ENCODE results near the gene USP47.
"Not testable (repeated sequence)": the region's sequence is repeated elsewhere in the genome, so short reads cannot be mapped to it uniquely, and the experiment has no call there.

USP47 gene

GRCh38 chr11:11814614-11815452, 26.9 kb upstream of the USP47 start:
- Histone ChIP-seq H3K36me3 (replicated peaks) (no peaks in the 10 kb centered on the region), H3K27me3 (ENCODE audit: low read depth) (peaks cover 10% of the 10 kb centered on the region), H3K4me3 (no peak overlapping the region), H3K9me3 (no peaks in the 10 kb centered on the region), H3K4me1 (peaks cover 5% of the 10 kb centered on the region; the same call in 1 of the 2 replicates)
- DNase-seq (ENCODE audit: low spot score in 2 of 2), result no peak
- in situ Hi-C loops (cut with MboI; ENCODE audit: low sequenced_read_pairs), result loop anchor here (10.0 kb wide), 1 partner anchor 230 kb away; no protein-coding TSS in a partner anchor

GRCh38 chr11:11816511-11817314, 25.1 kb upstream of the USP47 start:
- no peaks in the 10 kb centered on the region for H3K9me3 ChIP-seq
- in situ Hi-C loops (cut with MboI; ENCODE audit: low sequenced_read_pairs), result loop anchor here (10.0 kb wide), 1 partner anchor 228 kb away; no protein-coding TSS in a partner anchor
- peak in 1 of 2 experiments; percentile 51 for DNase-seq (ENCODE audit: low spot score in 2 of 2)
- H3K27me3 ChIP-seq (ENCODE audit: low read depth), result peaks cover 10% of the 10 kb centered on the region
- H3K4me3 ChIP-seq, result no peak overlapping the region
- peaks cover 5% of the 10 kb centered on the region; the same call in 1 of the 2 replicates for H3K4me1 ChIP-seq
- H3K36me3 ChIP-seq (replicated peaks), result no peaks in the 10 kb centered on the region

DNA sequence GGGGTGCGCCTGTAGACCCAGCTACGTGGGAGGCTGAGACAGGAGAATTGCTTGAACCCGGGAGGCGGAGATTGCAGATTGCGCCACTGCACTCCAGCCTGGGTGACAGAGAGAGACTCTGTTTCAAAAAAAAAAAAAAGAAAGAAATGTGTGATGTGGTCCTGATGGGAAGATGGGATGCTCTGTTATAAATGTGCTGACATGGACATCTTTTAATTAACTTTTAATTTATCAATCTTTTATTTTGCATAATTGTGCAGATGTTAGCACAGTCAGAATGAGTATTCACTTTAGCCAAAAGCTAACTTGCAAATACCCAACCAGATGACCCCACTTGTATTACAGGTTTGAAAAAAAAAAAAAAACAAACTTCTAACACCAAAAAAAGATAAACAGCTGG, 23.8 kb upstream of the USP47 start:
- in situ Hi-C loops (cut with MboI; ENCODE audit: low sequenced_read_pairs), result loop anchor here (10.0 kb wide), 1 partner anchor 227 kb away; no protein-coding TSS in a partner anchor
- Histone ChIP-seq H3K9me3 (no peaks in the 10 kb centered on the region), H3K4me1 (peaks cover 5% of the 10 kb centered on the region; the same call in 1 of the 2 replicates), H3K27me3 (ENCODE audit: low read depth) (peaks cover 10% of the 10 kb centered on the region), H3K36me3 (replicated peaks) (no peaks in the 10 kb centered on the region), H3K4me3 (no peak overlapping the region)
- no peak for DNase-seq (ENCODE audit: low spot score in 2 of 2)

DNA sequence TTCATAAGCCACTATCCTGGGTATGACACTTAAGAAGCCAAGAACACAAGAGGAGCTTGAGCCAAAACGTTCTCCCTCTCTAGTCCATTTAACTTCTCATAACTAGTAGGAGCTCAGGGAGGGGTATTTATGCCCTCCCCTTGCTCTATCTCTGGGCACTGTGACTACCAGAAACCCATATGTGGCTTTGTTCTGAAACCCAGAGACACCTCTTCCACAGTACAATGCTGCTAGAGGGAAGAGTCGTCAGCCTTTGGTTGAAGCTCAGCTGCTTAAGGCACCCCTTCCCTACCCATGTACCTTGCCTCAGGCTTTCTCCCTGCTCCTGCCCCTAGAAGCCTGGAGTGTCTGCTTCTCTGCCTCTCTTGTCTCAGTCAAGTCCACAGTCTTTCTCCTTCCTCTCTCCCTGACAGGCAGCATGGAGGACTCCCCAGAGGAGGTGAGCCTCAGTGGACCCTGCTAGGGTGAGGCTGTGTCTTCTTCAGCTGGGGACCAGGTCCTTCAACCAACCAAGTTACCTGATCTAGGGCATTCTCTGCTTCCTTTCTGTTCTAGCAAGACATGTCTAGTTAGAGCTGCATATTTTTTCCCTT, 23.1 kb upstream of the USP47 start:
- Histone ChIP-seq H3K27me3 (ENCODE audit: low read depth) (peaks cover 10% of the 10 kb centered on the region), H3K9me3 (no peaks in the 10 kb centered on the region), H3K36me3 (replicated peaks) (no peaks in the 10 kb centered on the region), H3K4me1 (peaks cover 5% of the 10 kb centered on the region; the same call in 1 of the 2 replicates), H3K4me3 (no peak overlapping the region)
- in situ Hi-C loops (cut with MboI; ENCODE audit: low sequenced_read_pairs), result loop anchor here (10.0 kb wide), 1 partner anchor 226 kb away; no protein-coding TSS in a partner anchor
- no peak for DNase-seq (ENCODE audit: low spot score in 2 of 2)

GRCh38 chr11:11821899-11822298, 19.9 kb upstream of the USP47 start:
- Histone ChIP-seq H3K27me3 (ENCODE audit: low read depth) (no peaks in the 10 kb centered on the region), H3K9me3 (no peaks in the 10 kb centered on the region), H3K4me1 (peaks cover 4% of the 10 kb centered on the region; the same call in 1 of the 2 replicates), H3K36me3 (replicated peaks) (no peaks in the 10 kb centered on the region), H3K4me3 (no peak overlapping the region)
- in situ Hi-C loops (cut with MboI; ENCODE audit: low sequenced_read_pairs), result no loop called here
- no peak for DNase-seq (ENCODE audit: low spot score in 2 of 2)

- Histone ChIP-seq H3K36me3 (replicated peaks) (no peaks in the 10 kb centered on the region), H3K27me3 (ENCODE audit: low read depth) (no peaks in the 10 kb centered on the region), H3K4me3 (no peak overlapping the region), H3K4me1 (no peaks in the 10 kb centered on the region), H3K9me3 (no peaks in the 10 kb centered on the region)
- in situ Hi-C loops (cut with MboI; ENCODE audit: low sequenced_read_pairs), result no loop called here
- no peak for DNase-seq (ENCODE audit: low spot score in 2 of 2)
These were observed 18.8 kb upstream of the USP47 start for GRCh38 chr11:11822946-11823345.

DNA sequence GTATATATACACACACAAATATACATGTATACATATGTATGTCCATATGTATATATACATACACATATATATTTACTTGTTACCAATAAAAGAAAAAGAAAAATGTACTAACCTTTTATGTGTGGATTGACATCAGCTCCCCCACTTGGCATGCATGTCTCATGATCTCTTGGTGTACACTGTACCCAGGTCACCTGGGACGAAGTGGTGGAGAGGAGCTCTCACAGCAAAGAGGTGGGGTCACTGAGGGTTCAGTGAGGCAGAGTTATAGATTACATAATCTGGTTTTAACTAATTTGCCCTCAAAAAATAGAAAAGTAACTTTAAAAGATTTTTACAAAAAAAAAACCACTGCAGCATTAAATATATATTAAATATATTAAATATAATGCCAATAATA, 15.5 kb upstream of the USP47 start:
- no peaks in the 10 kb centered on the region for H3K27me3 ChIP-seq (ENCODE audit: low read depth)
- DNase-seq (ENCODE audit: low spot score in 2 of 2), result no peak
- no peaks in the 10 kb centered on the region for H3K4me1 ChIP-seq
- H3K4me3 ChIP-seq, result no peak overlapping the region
- in situ Hi-C loops (cut with MboI; ENCODE audit: low sequenced_read_pairs), result no loop called here
- H3K36me3 ChIP-seq (replicated peaks), result no peaks in the 10 kb centered on the region
- no peaks in the 10 kb centered on the region for H3K9me3 ChIP-seq

DNA sequence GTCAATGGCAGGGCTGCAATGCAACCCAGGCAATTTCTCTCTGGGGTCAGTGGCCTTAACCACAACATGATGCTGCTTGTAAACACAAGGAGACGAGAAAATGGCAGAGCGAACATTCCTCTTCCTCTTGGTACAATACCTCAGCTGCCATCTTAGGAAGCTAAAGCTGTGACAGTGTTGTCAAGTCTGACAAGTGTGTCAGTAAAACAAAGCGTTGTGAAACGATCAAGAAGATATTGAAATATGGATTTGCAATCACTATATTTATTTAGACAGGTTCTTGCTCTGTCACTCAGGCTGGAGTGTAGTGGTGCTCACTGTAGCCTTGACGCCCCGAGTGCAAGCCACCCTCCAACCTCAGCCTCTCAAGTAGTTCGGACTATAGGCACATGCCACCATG, 14.5 kb upstream of the USP47 start:
- Histone ChIP-seq H3K27me3 (ENCODE audit: low read depth) (no peaks in the 10 kb centered on the region), H3K9me3 (no peaks in the 10 kb centered on the region), H3K36me3 (replicated peaks) (no peaks in the 10 kb centered on the region), H3K4me1 (no peaks in the 10 kb centered on the region), H3K4me3 (no peak overlapping the region)
- in situ Hi-C loops (cut with MboI; ENCODE audit: low sequenced_read_pairs), result no loop called here
- no peak for DNase-seq (ENCODE audit: low spot score in 2 of 2)

- in situ Hi-C loops (cut with MboI; ENCODE audit: low sequenced_read_pairs); H3K4me3 ChIP-seq; H3K36me3 ChIP-seq (replicated peaks); H3K4me1 ChIP-seq; H3K27me3 ChIP-seq (ENCODE audit: low read depth); DNase-seq (ENCODE audit: low spot score in 2 of 2); H3K9me3 ChIP-seq: not testable (repeated sequence)
These were observed 10.4 kb upstream of the USP47 start for GRCh38 chr11:11831406-11831805.

DNA sequence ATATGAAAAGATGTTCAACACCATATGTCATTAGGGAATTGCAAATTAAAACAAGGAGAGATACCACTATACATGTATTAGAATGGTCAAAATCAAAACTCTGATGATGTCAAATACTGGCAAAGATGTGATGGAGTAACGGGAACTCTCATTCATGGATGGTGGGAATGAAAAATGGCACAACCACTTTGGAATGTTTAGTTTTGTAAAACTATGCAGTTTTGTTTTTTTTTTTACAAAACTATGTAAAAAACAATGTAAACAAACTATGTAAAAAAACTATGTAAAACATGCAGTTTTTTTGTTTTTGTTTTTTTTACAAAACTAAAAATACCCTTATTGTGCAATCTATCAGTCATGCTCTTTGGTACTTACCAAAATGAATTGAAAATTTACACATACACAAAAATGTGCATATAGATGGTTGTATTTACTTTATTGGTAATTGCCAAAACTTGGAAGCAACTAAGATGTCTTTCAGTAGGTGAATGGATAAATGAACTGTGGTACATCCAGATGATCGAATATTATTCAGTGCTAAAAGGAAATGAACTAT, 5.0 kb upstream of the USP47 start:
- H3K4me1 ChIP-seq, result peaks cover 4% of the 10 kb centered on the region
- no peaks in the 10 kb centered on the region for H3K36me3 ChIP-seq (replicated peaks)
- DNase-seq (ENCODE audit: low spot score in 2 of 2), result no peak
- H3K9me3 ChIP-seq, result no peaks in the 10 kb centered on the region
- H3K27me3 ChIP-seq (ENCODE audit: low read depth), result peaks cover 4% of the 10 kb centered on the region; the same call in 1 of the 2 replicates
- in situ Hi-C loops (cut with MboI; ENCODE audit: low sequenced_read_pairs), result no loop called here
- H3K4me3 ChIP-seq, result no peak overlapping the region

- in situ Hi-C loops (cut with MboI; ENCODE audit: low sequenced_read_pairs), result no loop called here
- Histone ChIP-seq H3K4me1 (peaks cover 14% of the 10 kb centered on the region), H3K9me3 (no peaks in the 10 kb centered on the region), H3K27me3 (ENCODE audit: low read depth) (peaks cover 4% of the 10 kb centered on the region; the same call in 1 of the 2 replicates), H3K36me3 (replicated peaks) (no peaks in the 10 kb centered on the region), H3K4me3 (no peak overlapping the region)
- no peak for DNase-seq (ENCODE audit: low spot score in 2 of 2)
These were observed 2.1 kb upstream of the USP47 start for GRCh38 chr11:11839718-11840117.

DNA sequence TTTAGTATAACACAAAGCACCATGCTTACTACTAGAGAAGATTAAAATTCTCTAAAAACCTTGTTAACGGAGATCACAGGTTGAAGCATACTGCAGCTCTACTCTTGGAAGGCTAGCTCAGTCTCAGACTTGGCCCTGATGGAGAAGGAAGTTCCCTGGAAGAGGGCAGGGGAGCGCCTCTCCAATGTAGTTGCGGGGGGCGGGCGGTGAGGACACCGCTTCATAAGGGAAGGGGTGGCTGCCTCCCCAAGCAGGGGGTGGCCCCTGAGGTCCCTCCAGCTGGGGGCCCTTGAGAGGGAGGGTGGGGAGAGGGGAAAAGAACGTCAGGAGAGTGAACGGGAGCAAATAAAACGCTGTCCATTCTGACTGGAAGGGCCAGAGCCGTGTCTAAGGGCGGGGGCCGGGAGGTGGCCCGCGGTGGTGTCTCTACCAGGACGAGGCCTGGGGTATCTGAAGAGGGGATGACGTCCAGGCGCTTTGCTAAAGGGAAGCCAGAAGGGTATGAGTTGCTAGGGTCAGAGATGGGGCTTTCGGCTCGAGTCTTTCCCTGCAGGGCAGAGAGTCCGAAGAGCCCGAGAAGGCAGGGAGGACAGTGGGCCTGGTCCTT, 553 bp upstream of the USP47 start:
- DNase-seq (ENCODE audit: low spot score in 2 of 2), result peak in 1 of 2 experiments; percentile 39
- in situ Hi-C loops (cut with MboI; ENCODE audit: low sequenced_read_pairs), result no loop called here
- H3K36me3 ChIP-seq (replicated peaks), result no peaks in the 10 kb centered on the region
- H3K9me3 ChIP-seq, result no peaks in the 10 kb centered on the region
- H3K4me1 ChIP-seq, result peaks cover 14% of the 10 kb centered on the region
- H3K27me3 ChIP-seq (ENCODE audit: low read depth), result no peaks in the 10 kb centered on the region
- peak overlapping the region; percentile 86 for H3K4me3 ChIP-seq

- in situ Hi-C loops (cut with MboI; ENCODE audit: low sequenced_read_pairs), result no loop called here
These were observed 743 bp downstream of the USP47 start for GRCh38 chr11:11842421-11843008.

More at GRCh38 chr11:11842421-11843008, 743 bp downstream of the USP47 start:
- DNase-seq (ENCODE audit: low spot score in 2 of 2), result peak; percentile 66 to 78
- Histone ChIP-seq H3K36me3 (replicated peaks) (no peaks in the 10 kb centered on the region), H3K4me1 (peaks cover 14% of the 10 kb centered on the region), H3K4me3 (peak overlapping the region; percentile 86), H3K9me3 (no peaks in the 10 kb centered on the region), H3K27me3 (ENCODE audit: low read depth) (no peaks in the 10 kb centered on the region)

Measured in HAP-1 (cell line).